ENCODE results near the gene FOXP1.

DNA sequence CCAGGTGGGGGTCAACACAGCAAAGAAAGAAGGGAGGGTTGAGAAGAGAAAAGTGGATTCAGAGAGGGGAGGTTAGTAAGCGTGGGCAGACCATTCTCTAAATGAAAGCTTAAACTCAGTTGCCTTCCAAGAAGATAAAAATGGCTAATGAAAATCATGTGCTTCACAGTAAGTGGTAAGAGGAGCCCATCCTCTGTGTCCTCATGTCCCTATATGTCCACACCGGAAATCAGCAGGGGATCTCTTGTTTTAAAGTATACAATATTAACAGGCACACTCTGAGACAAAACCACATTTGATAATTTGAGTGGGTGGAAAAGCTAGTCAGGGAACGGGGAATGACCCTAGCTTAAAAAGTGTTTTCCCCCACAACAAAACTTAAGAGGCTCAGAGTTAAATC, 4.4 kb upstream of the FOXP1 start:
- TF ChIP-seq, protein P1, sequence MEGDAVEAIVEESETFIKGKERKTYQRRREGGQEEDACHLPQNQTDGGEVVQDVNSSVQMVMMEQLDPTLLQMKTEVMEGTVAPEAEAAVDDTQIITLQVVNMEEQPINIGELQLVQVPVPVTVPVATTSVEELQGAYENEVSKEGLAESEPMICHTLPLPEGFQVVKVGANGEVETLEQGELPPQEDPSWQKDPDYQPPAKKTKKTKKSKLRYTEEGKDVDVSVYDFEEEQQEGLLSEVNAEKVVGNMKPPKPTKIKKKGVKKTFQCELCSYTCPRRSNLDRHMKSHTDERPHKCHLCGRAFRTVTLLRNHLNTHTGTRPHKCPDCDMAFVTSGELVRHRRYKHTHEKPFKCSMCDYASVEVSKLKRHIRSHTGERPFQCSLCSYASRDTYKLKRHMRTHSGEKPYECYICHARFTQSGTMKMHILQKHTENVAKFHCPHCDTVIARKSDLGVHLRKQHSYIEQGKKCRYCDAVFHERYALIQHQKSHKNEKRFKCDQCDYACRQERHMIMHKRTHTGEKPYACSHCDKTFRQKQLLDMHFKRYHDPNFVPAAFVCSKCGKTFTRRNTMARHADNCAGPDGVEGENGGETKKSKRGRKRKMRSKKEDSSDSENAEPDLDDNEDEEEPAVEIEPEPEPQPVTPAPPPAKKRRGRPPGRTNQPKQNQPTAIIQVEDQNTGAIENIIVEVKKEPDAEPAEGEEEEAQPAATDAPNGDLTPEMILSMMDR (IDR thresholded peaks at IDR 0.05; ENCODE audit: insufficient read depth, low read depth, low read length) = no peak
- TF ChIP-seq EZH2 (IDR thresholded peaks at IDR 0.05; ENCODE audit: insufficient read depth, low read length) = no peak

All from astrocyte (in vitro differentiated cells and primary cell).